SU-DHL-6 (cell line): ENCODE results near the gene TK1.

Experiments used
- EZH2phosphoT487 ChIP-seq: fragments of 200-600 bp; sonication (generic), shearing (Covaris generic); conservative IDR thresholded peaks from 2 replicates; pipeline ENCODE4 v1.6.1; 2018; ENCODE audit warnings: mild to moderate bottlenecking, antibody characterized with exemption, low read length, moderate library complexity, mixed read lengths
- TF ChIP-seq, protein P1 (sequence below): fragments of 200-600 bp; sonication (generic); IDR thresholded peaks from one replicate; pipeline ENCODE4 v1.5.1; 2017; ENCODE audit warnings: antibody characterized with exemption, mild to moderate bottlenecking, low read length, moderate library complexity; ENCODE audit not compliant: insufficient read depth, poor library complexity, severe bottlenecking

DNA sequence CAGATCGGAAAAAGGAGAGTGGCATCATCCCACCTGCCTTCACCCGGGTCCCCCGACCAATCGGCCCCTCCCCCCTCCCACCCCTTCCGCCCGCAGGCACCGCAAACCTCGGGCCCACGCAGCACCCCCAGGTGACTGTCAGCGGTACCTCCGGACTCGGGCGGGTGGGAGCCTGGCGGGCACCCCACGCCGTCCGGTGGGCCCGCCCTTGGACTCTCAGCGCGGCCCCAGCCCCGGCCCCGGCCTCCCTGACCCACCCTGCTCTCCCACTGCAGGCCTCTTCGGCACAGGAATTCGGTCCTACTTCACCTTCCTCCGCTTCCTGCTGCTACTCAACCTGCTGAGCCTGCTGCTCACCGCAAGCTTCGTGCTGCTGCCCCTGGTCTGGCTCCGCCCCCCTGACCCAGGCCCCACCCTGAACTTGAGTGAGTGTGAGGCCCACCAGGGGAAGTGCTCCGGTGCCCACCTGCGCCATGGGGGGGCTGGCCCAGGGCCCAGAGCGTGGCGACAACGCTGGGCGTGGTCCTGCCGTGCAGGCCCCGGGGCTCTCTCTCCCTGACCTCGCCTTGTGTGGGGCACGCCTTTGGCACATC lies 54.7 kb downstream of the TK1 start:
- TF ChIP-seq, protein P1, sequence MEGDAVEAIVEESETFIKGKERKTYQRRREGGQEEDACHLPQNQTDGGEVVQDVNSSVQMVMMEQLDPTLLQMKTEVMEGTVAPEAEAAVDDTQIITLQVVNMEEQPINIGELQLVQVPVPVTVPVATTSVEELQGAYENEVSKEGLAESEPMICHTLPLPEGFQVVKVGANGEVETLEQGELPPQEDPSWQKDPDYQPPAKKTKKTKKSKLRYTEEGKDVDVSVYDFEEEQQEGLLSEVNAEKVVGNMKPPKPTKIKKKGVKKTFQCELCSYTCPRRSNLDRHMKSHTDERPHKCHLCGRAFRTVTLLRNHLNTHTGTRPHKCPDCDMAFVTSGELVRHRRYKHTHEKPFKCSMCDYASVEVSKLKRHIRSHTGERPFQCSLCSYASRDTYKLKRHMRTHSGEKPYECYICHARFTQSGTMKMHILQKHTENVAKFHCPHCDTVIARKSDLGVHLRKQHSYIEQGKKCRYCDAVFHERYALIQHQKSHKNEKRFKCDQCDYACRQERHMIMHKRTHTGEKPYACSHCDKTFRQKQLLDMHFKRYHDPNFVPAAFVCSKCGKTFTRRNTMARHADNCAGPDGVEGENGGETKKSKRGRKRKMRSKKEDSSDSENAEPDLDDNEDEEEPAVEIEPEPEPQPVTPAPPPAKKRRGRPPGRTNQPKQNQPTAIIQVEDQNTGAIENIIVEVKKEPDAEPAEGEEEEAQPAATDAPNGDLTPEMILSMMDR = no peak
- no peak for TF ChIP-seq EZH2phosphoT487
